Lung (tissue), 12 donors: Measurements from ENCODE around the gene NR3C1. TPM values are rescaled to one million over a fixed set of nuclear protein-coding genes. Genes with fewer than 3 reads are reported as not detected.

Experiments
- ATAC-seq: fragments of 200-7000 bp; cut with Tn5 transposase; one replicate; pipeline ENCODE4 v1.9.1; 2020; ENCODE audit warnings: moderate number of reproducible peaks; ENCODE audit not compliant: insufficient read depth, low FRiP score
- DNase-seq, 3 donors: peaks; one replicate each; pipeline ENCODE4 v3.0.0-alpha.2; 2013 to 2017
- H3K27ac ChIP-seq, 2 donors: one replicate each; pipeline ENCODE4 v1.5.1; 2013; ENCODE audit warnings: mild to moderate bottlenecking in 2 of 2, moderate library complexity in 2 of 2, control low read depth in 1 of 2, inconsistent platforms in 1 of 2, low read depth in 1 of 2, low read length in 1 of 2
- H3K27me3 ChIP-seq, 3 donors: one replicate each; pipeline ENCODE4 v1.5.1; 2013; ENCODE audit warnings: low read length in 2 of 3; ENCODE audit not compliant: control insufficient read depth in 3 of 3, insufficient read depth in 3 of 3
- H3K36me3 ChIP-seq, 4 donors: one replicate each; pipeline ENCODE4 v1.5.1; 2013; ENCODE audit warnings: low read length in 4 of 4, mild to moderate bottlenecking in 1 of 4, moderate library complexity in 1 of 4; ENCODE audit not compliant: control insufficient read depth in 4 of 4, insufficient read depth in 4 of 4
- H3K4me1 ChIP-seq, 5 donors: one replicate each; pipeline ENCODE4 v1.5.1; 2013; ENCODE audit warnings: low read length in 5 of 5, mild to moderate bottlenecking in 2 of 5, moderate library complexity in 1 of 5; ENCODE audit not compliant: control insufficient read depth in 5 of 5, insufficient read depth in 5 of 5
- H3K4me3 ChIP-seq: one replicate; pipeline ENCODE4 v1.5.1; 2013; ENCODE audit warnings: mild to moderate bottlenecking, control low read depth, moderate library complexity
- H3K9ac ChIP-seq, 2 donors: one replicate each; pipeline ENCODE4 v1.5.1; 2013; ENCODE audit warnings: low read length in 2 of 2, control low read depth in 1 of 2; ENCODE audit not compliant: insufficient read depth in 1 of 2
- H3K9me3 ChIP-seq, 4 donors: one replicate each; pipeline ENCODE4 v1.5.1; 2013; ENCODE audit warnings: low read length in 3 of 4, mild to moderate bottlenecking in 1 of 4, moderate library complexity in 1 of 4; ENCODE audit not compliant: control insufficient read depth in 4 of 4, insufficient read depth in 3 of 4
- CTCF ChIP-seq: IDR thresholded peaks from 2 replicates; pipeline ENCODE4 v1.5.1; 2012; ENCODE audit warnings: mild to moderate bottlenecking; ENCODE audit errors: control extremely low read depth, extremely low read depth
- WGBS, 2 donors: extraction: QIAGEN DNeasy Blood & Tissue Kit; methylation state at CpG; one replicate each; pipeline ENCODE4 v1.1.7; 2013; 5-methylcytosine and 5-hydroxymethylcytosine counted together
- polyA plus RNA-seq, 2 donors: library from polyadenylated mRNA; stranded (reverse); fragments of 200-250 nt; gene quantifications; one replicate each; pipeline ENCODE4 v1.2.1, GENCODE V29; 2013
- total RNA-seq, 2 donors: library from RNA; depleted of rRNA in 1 of 2; stranded (reverse); fragments of >200 nt in 1 of 2; gene quantifications; one replicate each; pipeline ENCODE4 v1.2.1, GENCODE V29; 2014 to 2021
- donor health status: control.
- donor health status: control.
- donor health status: Bipolar disorder and iron deficiency.
- donor health status: healthy.
- donor health status: DM: yes; HTN: yes; CAD: no.

Gene NR3C1
- total and polyA plus RNA-seq, 4 donors: 21.6 to 103 (median 48.2) TPM

- H3K4me1 ChIP-seq: peaks cover 0 to 3% (median 0%) of the 10 kb centered on the region in 5 donors
- H3K27me3 ChIP-seq: no peaks in the 10 kb centered on the region
- H3K36me3 ChIP-seq: no peaks in the 10 kb centered on the region
- H3K9ac ChIP-seq: no peak overlapping the region
- WGBS, 2 donors: 90 to 92% methylated on average over 7 of the region's 7 CpGs
- no peak for TF ChIP-seq CTCF
- ATAC-seq: no peak
- H3K9me3 ChIP-seq: no peaks in the 10 kb centered on the region
- no peak overlapping the region for H3K4me3 ChIP-seq
- DNase-seq: no peak
- no peak overlapping the region for H3K27ac ChIP-seq
Observed at GRCh38 chr5:143432658-143433239, 29.3 kb upstream of the NR3C1 start.

GRCh38 chr5:143431789-143432188, 28.3 kb upstream of the NR3C1 start:
- no peaks in the 10 kb centered on the region for H3K9me3 ChIP-seq
- WGBS, 2 donors: 85 to 97% methylated on average over 2 of the region's 2 CpGs
- H3K4me3 ChIP-seq: no peak overlapping the region
- peaks cover 0 to 3% (median 0%) of the 10 kb centered on the region in 5 donors for H3K4me1 ChIP-seq
- no peak for TF ChIP-seq CTCF
- H3K9ac ChIP-seq: no peak overlapping the region
- H3K36me3 ChIP-seq: no peaks in the 10 kb centered on the region
- no peaks in the 10 kb centered on the region for H3K27me3 ChIP-seq
- no peak overlapping the region for H3K27ac ChIP-seq
- ATAC-seq (no peak), DNase-seq (no peak)

GRCh38 chr5:143428738-143429420, 25.4 kb upstream of the NR3C1 start:
- Histone ChIP-seq H3K9me3 (no peaks in the 10 kb centered on the region), H3K36me3 (no peaks in the 10 kb centered on the region), H3K27ac (no peak overlapping the region), H3K4me1 (no peaks in the 10 kb centered on the region), H3K4me3 (no peak overlapping the region), H3K9ac (no peak overlapping the region), H3K27me3 (no peaks in the 10 kb centered on the region)
- no peak for TF ChIP-seq CTCF
- no peak for DNase-seq
- 84 to 93% methylated on average over 2 of the region's 2 CpGs for WGBS, 2 donors
- ATAC-seq: no peak

GRCh38 chr5:143428155-143428554, 24.7 kb upstream of the NR3C1 start:
- no peak overlapping the region for H3K9ac ChIP-seq
- TF ChIP-seq CTCF: no peak
- H3K36me3 ChIP-seq: no peaks in the 10 kb centered on the region
- H3K27ac ChIP-seq: peak overlapping the region in 1 of 2 donors; percentile 5
- H3K4me3 ChIP-seq: no peak overlapping the region
- ATAC-seq (no peak), DNase-seq (no peak)
- no peaks in the 10 kb centered on the region for H3K4me1 ChIP-seq
- H3K27me3 ChIP-seq: no peaks in the 10 kb centered on the region
- WGBS, 2 donors: 60 to 75% methylated on average over 1 of the region's 1 CpG
- H3K9me3 ChIP-seq: no peaks in the 10 kb centered on the region
